Breast epithelium (tissue), 4 donors: Measurements from ENCODE around the gene ATN1. TPM values are rescaled to one million over a fixed set of nuclear protein-coding genes. Genes with fewer than 3 reads are reported as not detected.

Experiments
- DNase-seq, 2 donors: peaks; one replicate each; pipeline ENCODE4 v3.0.0-alpha.2; 2019; ENCODE audit warnings: low spot score in 2 of 2
- H3K27ac ChIP-seq, 2 donors: fragments of 200-600 bp; sonication (generic) in 1 of 2; one replicate each; pipeline ENCODE4 v1.5.1; 2016 to 2019; ENCODE audit warnings: mild to moderate bottlenecking in 1 of 2
- H3K27me3 ChIP-seq, 2 donors: fragments of 200-600 bp; sonication (generic) in 1 of 2; one replicate each; pipeline versions ENCODE4 v1.5.1 to v1.6.0; 2017 to 2019; ENCODE audit warnings: control low read depth in 1 of 2, mild to moderate bottlenecking in 1 of 2
- H3K36me3 ChIP-seq: fragments of 200-600 bp; one replicate; pipeline ENCODE4 v1.5.1; 2019
- H3K4me1 ChIP-seq, 2 donors: fragments of 200-600 bp; sonication (generic); one replicate each; pipeline ENCODE4 v1.5.1; 2016 to 2019; ENCODE audit warnings: control low read depth in 1 of 2
- H3K4me3 ChIP-seq, 3 donors: fragments of 200-600 bp; sonication (generic); 1 replicate in 2 of 3; 2 replicates in 1 of 3; pipeline ENCODE4 v1.5.1; 2016 to 2019; ENCODE audit warnings: mild to moderate bottlenecking in 3 of 3, moderate library complexity in 2 of 3
- H3K9me3 ChIP-seq, 2 donors: fragments of 200-600 bp; sonication (generic) in 1 of 2; one replicate each; pipeline ENCODE4 v1.5.1; 2016 to 2019; ENCODE audit warnings: control low read depth in 1 of 2
- CTCF ChIP-seq, 3 donors: fragments of 450-650 bp; IDR thresholded peaks; one replicate each; pipeline ENCODE4 v1.5.1; 2016 to 2017; ENCODE audit warnings: antibody characterized with exemption in 3 of 3, mild to moderate bottlenecking in 3 of 3, moderate library complexity in 3 of 3
- POLR2A ChIP-seq: fragments of 450-650 bp; IDR thresholded peaks from one replicate; pipeline ENCODE4 v1.6.1; 2016; ENCODE audit warnings: antibody characterized with exemption, mild to moderate bottlenecking, moderate library complexity
- POLR2AphosphoS5 ChIP-seq, 3 donors: sonication (generic); formaldehyde crosslinking; IDR thresholded peaks; one replicate each; pipeline ENCODE4 v1.6.1; 2017; ENCODE audit warnings: antibody characterized with exemption in 3 of 3
- intact Hi-C: fragments of 100-400 bp; cut with DNase I; formaldehyde crosslinking; loops from one replicate; pipeline ENCODE4 v1.15.1; 2023; ENCODE audit warnings: low total_unique reads
- total RNA-seq, 3 donors: library from RNA; depleted of rRNA; stranded (reverse); fragments of >200 nt; gene quantifications; one replicate each; pipeline ENCODE4 v1.1.0, GENCODE V29; 2016

Gene ATN1
- total RNA-seq, 3 donors from 2014 or later = 57.9 to 96.4 (median 59.7) TPM

GRCh38 chr12:6959805-6960592 lies 32.2 kb downstream of the ATN1 start:
- no peaks in the 10 kb centered on the region for H3K36me3 ChIP-seq
- TF ChIP-seq POLR2AphosphoS5 (IDR thresholded peaks at IDR 0.05) (no peak), POLR2A (no peak), CTCF (IDR thresholded peaks at IDR 0.05) (no peak)
- H3K27me3 ChIP-seq = no peaks in the 10 kb centered on the region
- H3K27ac ChIP-seq = peak overlapping the region; percentile 98 to 99
- intact Hi-C loops = loop anchor here (10.0 kb wide), 1 partner anchor 95 kb away; the partner anchor contains the start of gene TPI1
- no peaks in the 10 kb centered on the region for H3K9me3 ChIP-seq
- DNase-seq = no peak
- H3K4me3 ChIP-seq = no peak overlapping the region
- H3K4me1 ChIP-seq = peaks cover 8 to 17% of the 10 kb centered on the region in 2 donors

- H3K36me3 ChIP-seq = no peaks in the 10 kb centered on the region
- peaks cover 8 to 22% of the 10 kb centered on the region in 2 donors for H3K4me1 ChIP-seq
- intact Hi-C loops = loop anchor here (10.0 kb wide), 1 partner anchor 96 kb away; the partner anchor contains the start of gene TPI1
- no peak for DNase-seq
- no peaks in the 10 kb centered on the region for H3K27me3 ChIP-seq
- no peaks in the 10 kb centered on the region for H3K9me3 ChIP-seq
- TF ChIP-seq POLR2AphosphoS5 (IDR thresholded peaks at IDR 0.05) = no peak
- no peak for TF ChIP-seq POLR2A
- TF ChIP-seq CTCF (IDR thresholded peaks at IDR 0.05) = peak in 1 of 3 donors; percentile 12
- peak overlapping the region in 2 of 3 donors; percentile 76 to 78 for H3K4me3 ChIP-seq
- peak overlapping the region; percentile 98 to 99 for H3K27ac ChIP-seq
Observed at GRCh38 chr12:6960593-6961277, 33.0 kb downstream of the ATN1 start.

- Histone ChIP-seq H3K9me3 (no peaks in the 10 kb centered on the region), H3K27me3 (no peaks in the 10 kb centered on the region), H3K27ac (peak overlapping the region; percentile 98 to 99), H3K4me3 (peak overlapping the region; percentile 24 to 78 (median 76)), H3K36me3 (no peaks in the 10 kb centered on the region), H3K4me1 (peaks cover 8 to 22% of the 10 kb centered on the region in 2 donors)
- intact Hi-C loops = loop anchor here (10.0 kb wide), 1 partner anchor 96 kb away; the partner anchor contains the start of gene TPI1
- TF ChIP-seq POLR2A = no peak
- no peak for TF ChIP-seq CTCF (IDR thresholded peaks at IDR 0.05)
- TF ChIP-seq POLR2AphosphoS5 (IDR thresholded peaks at IDR 0.05) = peak in 2 of 3 donors; percentile 47 to 55
- DNase-seq = peak; percentile 77 to 79
Observed at GRCh38 chr12:6961278-6961694, 33.5 kb downstream of the ATN1 start.

GRCh38 chr12:6961695-6962284 lies 34.0 kb downstream of the ATN1 start:
- Histone ChIP-seq H3K36me3 (no peaks in the 10 kb centered on the region), H3K27ac (peak overlapping the region; percentile 98 to 99), H3K4me3 (peak overlapping the region; percentile 24 to 78 (median 76)), H3K27me3 (no peaks in the 10 kb centered on the region), H3K4me1 (peaks cover 8 to 22% of the 10 kb centered on the region in 2 donors), H3K9me3 (no peaks in the 10 kb centered on the region)
- TF ChIP-seq POLR2A = no peak
- no peak for TF ChIP-seq POLR2AphosphoS5 (IDR thresholded peaks at IDR 0.05)
- TF ChIP-seq CTCF (IDR thresholded peaks at IDR 0.05) = peak; percentile 25 to 43 (median 26)
- DNase-seq = peak in 1 of 2 donors; percentile 55
- intact Hi-C loops = loop anchor here (10.0 kb wide), 1 partner anchor 97 kb away; the partner anchor contains the start of gene TPI1
